Neural cell (in vitro differentiated cells): Measurements from ENCODE around the gene PROZ. TPM values are rescaled to one million over a fixed set of nuclear protein-coding genes. Genes with fewer than 3 reads are reported as not detected.

Experiments
- H2AFZ ChIP-seq: fragments of 200-600, 300-800 bp; sonication (generic), shearing (Covaris generic); 2 replicates; pipeline ENCODE4 v1.6.0; 2014; ENCODE audit warnings: low read depth, mild to moderate bottlenecking, antibody characterized with exemption, low read length, moderate library complexity
- H3F3A ChIP-seq: fragments of 200-600 bp; shearing (Covaris generic); 2 replicates; pipeline ENCODE4 v1.6.1; 2016; ENCODE audit warnings: mild to moderate bottlenecking, moderate library complexity, mixed read lengths, antibody characterized with exemption, low read length; ENCODE audit not compliant: insufficient read depth, poor library complexity, severe bottlenecking
- H3K27ac ChIP-seq: fragments of 200-600, 300-800 bp; sonication (generic), shearing (Covaris generic); 2 replicates; pipeline ENCODE4 v1.5.1; 2014; ENCODE audit warnings: mild to moderate bottlenecking, low read length, moderate library complexity
- H3K27me3 ChIP-seq: fragments of 300-800, 200-600 bp; sonication (generic), shearing (Covaris generic); 2 replicates; pipeline ENCODE4 v1.6.0; 2014; ENCODE audit warnings: mild to moderate bottlenecking, low read depth, low read length, moderate library complexity; ENCODE audit not compliant: insufficient read depth
- H3K36me3 ChIP-seq: fragments of 300-800, 200-600 bp; sonication (generic), shearing (Covaris generic); 2 replicates; pipeline ENCODE4 v1.5.1; 2014; ENCODE audit warnings: mild to moderate bottlenecking, antibody characterized with exemption, low read length, moderate library complexity; ENCODE audit not compliant: insufficient read depth
- H3K4me2 ChIP-seq: fragments of 300-800, 200-600 bp; sonication (generic), shearing (Covaris generic); 2 replicates; pipeline ENCODE4 v1.6.0; 2014; ENCODE audit warnings: mild to moderate bottlenecking, low read length
- H3K4me3 ChIP-seq: fragments of 300-800, 200-600 bp; sonication (generic), shearing (Covaris generic); 2 replicates; pipeline ENCODE4 v1.5.1; 2014; ENCODE audit warnings: mild to moderate bottlenecking, low read length, moderate library complexity
- H3K79me2 ChIP-seq: fragments of 200-600 bp; shearing (Covaris generic); replicated peaks from 2 replicates; pipeline ENCODE4 v1.6.0; 2014; ENCODE audit warnings: mild to moderate bottlenecking, low read length, moderate library complexity; ENCODE audit not compliant: insufficient read depth
- H3K9ac ChIP-seq: fragments of 300-800, 200-600 bp; sonication (generic), shearing (Covaris generic); 2 replicates; pipeline ENCODE4 v1.6.1; 2016; ENCODE audit warnings: mild to moderate bottlenecking, low read length, mixed read lengths
- H3K9me2 ChIP-seq: fragments of 200-600 bp; shearing (Covaris generic); 2 replicates; pipeline ENCODE4 v1.6.1; 2016; ENCODE audit warnings: mild to moderate bottlenecking, low read length, mixed read lengths; ENCODE audit not compliant: insufficient read depth
- H3K9me3 ChIP-seq: fragments of 200-600, 300-800 bp; sonication (generic), shearing (Covaris generic); 2 replicates; pipeline ENCODE4 v1.6.1; 2016; ENCODE audit warnings: mild to moderate bottlenecking, mixed run types, low read length, moderate library complexity, mixed read lengths
- H4K20me1 ChIP-seq: fragments of 200-600 bp; shearing (Covaris generic); 2 replicates; pipeline ENCODE4 v1.6.1; 2016; ENCODE audit warnings: mild to moderate bottlenecking, mixed run types; ENCODE audit not compliant: insufficient read depth
- CTCF ChIP-seq: fragments of 450-650 bp; IDR thresholded peaks from 2 replicates; pipeline ENCODE4 v1.5.1; 2014; ENCODE audit warnings: antibody characterized with exemption, mild to moderate bottlenecking, moderate library complexity; ENCODE audit not compliant: poor library complexity, severe bottlenecking
- EP300 ChIP-seq: fragments of 450-650 bp; conservative IDR thresholded peaks from 2 replicates; pipeline ENCODE4 v1.6.1; 2014; ENCODE audit warnings: antibody characterized with exemption, mild to moderate bottlenecking, moderate library complexity; ENCODE audit not compliant: poor library complexity, severe bottlenecking
- EZH2 ChIP-seq: fragments of 200-600, 300-800 bp; shearing (Covaris generic), sonication (generic); IDR thresholded peaks from 2 replicates; pipeline ENCODE4 v1.6.1; 2014; ENCODE audit warnings: antibody characterized with exemption, low read length, borderline replicate concordance, mild to moderate bottlenecking; ENCODE audit not compliant: insufficient read depth, poor library complexity, severe bottlenecking
- MXI1 ChIP-seq: fragments of 450-650 bp; conservative IDR thresholded peaks from 2 replicates; pipeline ENCODE4 v1.6.1; 2014; ENCODE audit warnings: antibody characterized with exemption, mild to moderate bottlenecking; ENCODE audit not compliant: poor library complexity, severe bottlenecking
- POLR2AphosphoS5 ChIP-seq: IDR thresholded peaks from 2 replicates; pipeline ENCODE4 v1.6.1; 2012
- RAD21 ChIP-seq: fragments of 450-650 bp; conservative IDR thresholded peaks from 2 replicates; pipeline ENCODE4 v1.6.1; 2014; ENCODE audit warnings: antibody characterized with exemption, mild to moderate bottlenecking, moderate library complexity
- REST ChIP-seq: IDR thresholded peaks from 2 replicates; pipeline ENCODE4 v1.6.1; 2012; ENCODE audit warnings: borderline replicate concordance
- SMC3 ChIP-seq: fragments of 450-650 bp; conservative IDR thresholded peaks from 2 replicates; pipeline ENCODE4 v1.6.1; 2014; ENCODE audit warnings: antibody characterized with exemption, mild to moderate bottlenecking, moderate library complexity; ENCODE audit not compliant: poor library complexity
- TAF1 ChIP-seq: IDR thresholded peaks from 2 replicates; pipeline ENCODE4 v1.6.1; 2012; ENCODE audit warnings: low read depth
- polyA plus RNA-seq: library from polyadenylated mRNA; depleted of rRNA; stranded (reverse); fragments of >200 nt; gene quantifications from 2 replicates; pipeline ENCODE4 v1.2.3, GENCODE V29; 2014

PROZ gene
- polyA plus RNA-seq, 1 donor from 2014 or later, result not detected

- TF ChIP-seq RAD21, result no peak
- TF ChIP-seq CTCF, result no peak
- TF ChIP-seq POLR2AphosphoS5, result no peak
- no peak for TF ChIP-seq EP300
- TF ChIP-seq MXI1, result no peak
- TF ChIP-seq EZH2, result no peak
- no peak for TF ChIP-seq REST
- TF ChIP-seq TAF1, result no peak
- TF ChIP-seq SMC3, result no peak
- Histone ChIP-seq H3K27ac (no peak overlapping the region), H3K4me3 (no peak overlapping the region), H3F3A (no peaks in the 10 kb centered on the region), H3K9me2 (no peaks in the 10 kb centered on the region), H3K27me3 (no peaks in the 10 kb centered on the region), H2AFZ (no peak overlapping the region), H3K9me3 (no peaks in the 10 kb centered on the region), H3K79me2 (no peaks in the 10 kb centered on the region), H3K9ac (no peak overlapping the region), H4K20me1 (no peaks in the 10 kb centered on the region), H3K4me2 (no peak overlapping the region), H3K36me3 (no peaks in the 10 kb centered on the region)
These were observed 15.6 kb upstream of the PROZ start for GRCh38 chr13:113142876-113143275.

GRCh38 chr13:113143466-113144254, 14.8 kb upstream of the PROZ start:
- H3K9me3 ChIP-seq, result no peaks in the 10 kb centered on the region
- no peaks in the 10 kb centered on the region for H3K27me3 ChIP-seq
- no peaks in the 10 kb centered on the region for H3K36me3 ChIP-seq
- H3K27ac ChIP-seq, result no peak overlapping the region
- H3K9me2 ChIP-seq, result no peaks in the 10 kb centered on the region
- no peak overlapping the region for H3K4me2 ChIP-seq
- H3K4me3 ChIP-seq, result no peak overlapping the region
- no peak overlapping the region for H2AFZ ChIP-seq
- H3K9ac ChIP-seq, result no peak overlapping the region
- H3F3A ChIP-seq, result no peaks in the 10 kb centered on the region
- H3K79me2 ChIP-seq, result no peaks in the 10 kb centered on the region
- no peaks in the 10 kb centered on the region for H4K20me1 ChIP-seq
- TF ChIP-seq MXI1 (no peak), EP300 (no peak), EZH2 (no peak), SMC3 (no peak), REST (no peak)
